ENCODE data around the gene TMEM179. TPM values are rescaled to one million over a fixed set of nuclear protein-coding genes. Genes with fewer than 3 reads are reported as not detected.

Gene TMEM179
- total RNA-seq, 1 experiment from 2014 or later = 3.4 TPM

DNA sequence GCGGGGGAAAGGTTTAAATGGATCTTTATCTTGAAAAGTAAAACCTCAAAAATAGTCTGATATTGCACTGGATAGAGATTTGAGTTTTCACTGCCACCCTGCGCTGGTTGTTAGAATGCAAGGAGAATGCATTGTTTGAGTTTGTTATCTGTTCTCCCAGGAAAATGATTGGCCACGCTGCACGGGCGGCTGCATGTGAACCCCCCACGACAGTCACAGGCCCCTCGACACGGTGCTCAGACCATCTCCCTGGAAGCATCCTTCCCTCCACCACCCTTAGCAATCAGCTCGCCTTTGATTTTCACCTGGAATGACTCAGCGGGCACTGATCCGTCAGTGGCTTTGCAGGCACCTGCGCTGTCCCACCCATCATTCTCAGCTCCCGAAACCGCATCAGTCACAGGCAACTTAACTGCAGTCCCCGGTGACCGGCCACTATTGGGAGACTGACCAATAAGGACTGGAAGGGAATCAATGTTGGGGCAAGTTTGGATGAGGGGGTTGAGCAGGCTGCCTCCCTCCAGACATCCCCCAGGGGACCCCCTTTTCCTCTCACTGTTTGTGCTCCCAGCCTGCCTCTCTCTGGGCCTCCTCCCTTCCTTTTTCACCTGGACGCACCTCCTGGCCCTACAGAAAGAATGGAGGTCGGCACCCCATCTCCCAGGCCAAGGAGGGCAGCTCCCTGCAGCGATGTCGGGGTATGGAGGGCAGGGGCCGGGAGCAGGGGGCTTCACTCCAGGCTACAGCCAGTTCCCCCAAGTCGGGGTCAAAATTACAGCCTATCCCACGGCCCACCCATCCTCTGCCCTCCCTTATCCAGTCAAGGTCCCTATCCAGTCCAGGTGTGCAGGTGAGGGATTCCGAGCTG lies 53.5 kb downstream of the TMEM179 start:
- no peak for ATAC-seq
- Histone ChIP-seq H3K4me1 (ENCODE audit: control insufficient read depth, insufficient read depth, low read length) (no peaks in the 10 kb centered on the region), H3K9me3 (ENCODE audit: control insufficient read depth, insufficient read depth, low read depth, low read length) (no peaks in the 10 kb centered on the region), H3K27me3 (ENCODE audit: control insufficient read depth, insufficient read depth, low read length) (no peaks in the 10 kb centered on the region; the same call in 1 of the 2 replicates), H3K27ac (ENCODE audit: low read length) (no peak overlapping the region), H3K4me3 (ENCODE audit: low read depth in 2 of 2, low read length in 2 of 2) (no peak overlapping the region), H3K36me3 (ENCODE audit: control insufficient read depth, insufficient read depth, low read length) (no peaks in the 10 kb centered on the region)
- no TSS peak for BruUV-seq (replicated peaks)
- DNase-seq (ENCODE audit: low read depth, low spot score) = no peak
- POLR2A ChIA-PET = no interaction called here
- TF ChIP-seq SIN3A (IDR thresholded peaks at IDR 0.05; ENCODE audit: borderline replicate concordance, insufficient read depth, low read depth, low read length) (no peak), POLR2AphosphoS5 (IDR thresholded peaks at IDR 0.05; ENCODE audit: low read depth, low read length) (no peak), TCF7L2 (IDR thresholded peaks at IDR 0.05; ENCODE audit: low read depth, low read length) (no peak)
- TF ChIP-seq, protein P1, sequence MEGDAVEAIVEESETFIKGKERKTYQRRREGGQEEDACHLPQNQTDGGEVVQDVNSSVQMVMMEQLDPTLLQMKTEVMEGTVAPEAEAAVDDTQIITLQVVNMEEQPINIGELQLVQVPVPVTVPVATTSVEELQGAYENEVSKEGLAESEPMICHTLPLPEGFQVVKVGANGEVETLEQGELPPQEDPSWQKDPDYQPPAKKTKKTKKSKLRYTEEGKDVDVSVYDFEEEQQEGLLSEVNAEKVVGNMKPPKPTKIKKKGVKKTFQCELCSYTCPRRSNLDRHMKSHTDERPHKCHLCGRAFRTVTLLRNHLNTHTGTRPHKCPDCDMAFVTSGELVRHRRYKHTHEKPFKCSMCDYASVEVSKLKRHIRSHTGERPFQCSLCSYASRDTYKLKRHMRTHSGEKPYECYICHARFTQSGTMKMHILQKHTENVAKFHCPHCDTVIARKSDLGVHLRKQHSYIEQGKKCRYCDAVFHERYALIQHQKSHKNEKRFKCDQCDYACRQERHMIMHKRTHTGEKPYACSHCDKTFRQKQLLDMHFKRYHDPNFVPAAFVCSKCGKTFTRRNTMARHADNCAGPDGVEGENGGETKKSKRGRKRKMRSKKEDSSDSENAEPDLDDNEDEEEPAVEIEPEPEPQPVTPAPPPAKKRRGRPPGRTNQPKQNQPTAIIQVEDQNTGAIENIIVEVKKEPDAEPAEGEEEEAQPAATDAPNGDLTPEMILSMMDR (IDR thresholded peaks at IDR 0.05) = no peak
- TF ChIP-seq, protein P2, sequence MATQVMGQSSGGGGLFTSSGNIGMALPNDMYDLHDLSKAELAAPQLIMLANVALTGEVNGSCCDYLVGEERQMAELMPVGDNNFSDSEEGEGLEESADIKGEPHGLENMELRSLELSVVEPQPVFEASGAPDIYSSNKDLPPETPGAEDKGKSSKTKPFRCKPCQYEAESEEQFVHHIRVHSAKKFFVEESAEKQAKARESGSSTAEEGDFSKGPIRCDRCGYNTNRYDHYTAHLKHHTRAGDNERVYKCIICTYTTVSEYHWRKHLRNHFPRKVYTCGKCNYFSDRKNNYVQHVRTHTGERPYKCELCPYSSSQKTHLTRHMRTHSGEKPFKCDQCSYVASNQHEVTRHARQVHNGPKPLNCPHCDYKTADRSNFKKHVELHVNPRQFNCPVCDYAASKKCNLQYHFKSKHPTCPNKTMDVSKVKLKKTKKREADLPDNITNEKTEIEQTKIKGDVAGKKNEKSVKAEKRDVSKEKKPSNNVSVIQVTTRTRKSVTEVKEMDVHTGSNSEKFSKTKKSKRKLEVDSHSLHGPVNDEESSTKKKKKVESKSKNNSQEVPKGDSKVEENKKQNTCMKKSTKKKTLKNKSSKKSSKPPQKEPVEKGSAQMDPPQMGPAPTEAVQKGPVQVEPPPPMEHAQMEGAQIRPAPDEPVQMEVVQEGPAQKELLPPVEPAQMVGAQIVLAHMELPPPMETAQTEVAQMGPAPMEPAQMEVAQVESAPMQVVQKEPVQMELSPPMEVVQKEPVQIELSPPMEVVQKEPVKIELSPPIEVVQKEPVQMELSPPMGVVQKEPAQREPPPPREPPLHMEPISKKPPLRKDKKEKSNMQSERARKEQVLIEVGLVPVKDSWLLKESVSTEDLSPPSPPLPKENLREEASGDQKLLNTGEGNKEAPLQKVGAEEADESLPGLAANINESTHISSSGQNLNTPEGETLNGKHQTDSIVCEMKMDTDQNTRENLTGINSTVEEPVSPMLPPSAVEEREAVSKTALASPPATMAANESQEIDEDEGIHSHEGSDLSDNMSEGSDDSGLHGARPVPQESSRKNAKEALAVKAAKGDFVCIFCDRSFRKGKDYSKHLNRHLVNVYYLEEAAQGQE (IDR thresholded peaks at IDR 0.05; ENCODE audit: insufficient read depth in 1 of 2, low read depth in 2 of 2, low read length in 1 of 2) = no peak
- in situ Hi-C loops (cut with HindIII; ENCODE audit: low pct_unique_long_range_greater_than_20kb, low sequenced_read_pairs) (no loop called here), intact Hi-C loops (cut with micrococcal nuclease; ENCODE audit: unreplicated experiment) (no loop called here)
- CTCF ChIA-PET = interaction anchor here (0.7 kb wide), 1 partner anchor 57 kb away, joined by 3 read pairs; no protein-coding TSS in a partner anchor

DNA sequence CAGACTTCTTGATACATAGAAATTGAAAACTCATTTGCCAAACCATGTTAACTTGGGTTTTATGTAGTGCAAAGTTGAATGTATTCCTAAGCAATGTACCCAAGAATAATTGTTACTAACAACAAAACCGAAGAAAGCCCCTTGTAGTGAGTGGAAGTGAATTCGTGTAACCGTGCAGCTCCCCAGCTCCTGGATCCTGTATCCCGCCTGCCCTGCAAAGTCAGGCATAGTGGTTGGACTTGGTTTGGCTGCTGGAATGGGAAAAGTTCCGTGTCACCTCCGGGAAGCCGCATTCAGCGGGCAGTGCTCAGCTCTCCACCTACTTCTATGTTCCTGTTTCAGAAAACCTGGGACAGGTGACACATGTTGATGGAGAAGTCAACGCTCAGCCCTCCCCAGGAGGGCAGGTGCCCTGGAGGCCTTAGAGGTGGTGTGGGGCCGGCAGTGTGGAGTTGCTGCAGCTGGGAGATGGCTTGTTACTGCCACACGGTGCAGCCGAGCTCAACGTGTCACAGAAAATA lies 54.2 kb downstream of the TMEM179 start:
- H3K27ac ChIP-seq (ENCODE audit: low read length) = no peak overlapping the region
- ChIA-PET CTCF (interaction anchor here (0.7 kb wide), 1 partner anchor 58 kb away, joined by 3 read pairs; no protein-coding TSS in a partner anchor), POLR2A (no interaction called here)
- no peaks in the 10 kb centered on the region for H3K4me1 ChIP-seq (ENCODE audit: control insufficient read depth, insufficient read depth, low read length)
- TF ChIP-seq, protein P2 (IDR thresholded peaks at IDR 0.05; ENCODE audit: insufficient read depth in 1 of 2, low read depth in 2 of 2, low read length in 1 of 2) = no peak
- TF ChIP-seq, protein P1 (IDR thresholded peaks at IDR 0.05) = no peak
- no peak for TF ChIP-seq TCF7L2 (IDR thresholded peaks at IDR 0.05; ENCODE audit: low read depth, low read length)
- TF ChIP-seq POLR2AphosphoS5 (IDR thresholded peaks at IDR 0.05; ENCODE audit: low read depth, low read length) = no peak
- TF ChIP-seq SIN3A (IDR thresholded peaks at IDR 0.05; ENCODE audit: borderline replicate concordance, insufficient read depth, low read depth, low read length) = no peak
- H3K9me3 ChIP-seq (ENCODE audit: control insufficient read depth, insufficient read depth, low read depth, low read length) = no peaks in the 10 kb centered on the region
- DNase-seq (ENCODE audit: low read depth, low spot score) (no peak), ATAC-seq (no peak)
- in situ Hi-C loops (cut with HindIII; ENCODE audit: low pct_unique_long_range_greater_than_20kb, low sequenced_read_pairs) = no loop called here
- BruUV-seq (replicated peaks) = no TSS peak
- intact Hi-C loops (cut with micrococcal nuclease; ENCODE audit: unreplicated experiment) = no loop called here
- no peaks in the 10 kb centered on the region for H3K36me3 ChIP-seq (ENCODE audit: control insufficient read depth, insufficient read depth, low read length)
- no peaks in the 10 kb centered on the region for H3K27me3 ChIP-seq (ENCODE audit: control insufficient read depth, insufficient read depth, low read length)
- H3K4me3 ChIP-seq (ENCODE audit: low read depth in 2 of 2, low read length in 2 of 2) = no peak overlapping the region
